A549 (cell line): ENCODE data around the gene IPO7.

ENCODE experiments used
- CEBPB ChIP-seq, 2 experiments: fragments of >200 bp in 1 of 2; sonication (Bioruptor Twin) in 1 of 2; formaldehyde crosslinking in 1 of 2; IDR thresholded peaks; 2 replicates each; pipeline ENCODE4 v1.6.1; 2012 to 2016
- CHD4 ChIP-seq: fragments of 200-600 bp; sonication (generic); IDR thresholded peaks from 2 replicates; pipeline ENCODE4 v1.6.1; 2016; ENCODE audit warnings: antibody characterized with exemption, mild to moderate bottlenecking, borderline replicate concordance
- JUN ChIP-seq, 2 experiments: fragments of >200 bp; sonication (Bioruptor Twin); formaldehyde crosslinking; IDR thresholded peaks; 2 replicates in 1 of 2; 3 replicates in 1 of 2; pipeline ENCODE4 v1.6.1; 2016 to 2017
- JUNB ChIP-seq: fragments of >200 bp; sonication (Bioruptor Twin); formaldehyde crosslinking; IDR thresholded peaks from 2 replicates; pipeline ENCODE4 v1.6.1; 2016
- NFE2L2 ChIP-seq: fragments of 150-350 bp; conservative IDR thresholded peaks from 2 replicates; pipeline ENCODE4 v1.6.1; 2014; ENCODE audit warnings: low read length
- POLR2A ChIP-seq: IDR thresholded peaks from 2 replicates; pipeline ENCODE4 v1.6.1; 2012; ENCODE audit warnings: mild to moderate bottlenecking, low read length
- RARB ChIP-seq: fragments of 250-450 bp; sonication (Bioruptor Pico); IDR thresholded peaks from 2 replicates; pipeline ENCODE4 v1.8.0; 2021; ENCODE audit warnings: mild to moderate bottlenecking, moderate library complexity
- RCOR1 ChIP-seq: fragments of 150-350 bp; IDR thresholded peaks from 2 replicates; pipeline ENCODE4 v1.6.1; 2014; ENCODE audit warnings: antibody characterized with exemption, low read length, low read depth
- TP53 ChIP-seq: fragments of 250-450 bp; sonication (Bioruptor Pico); IDR thresholded peaks from 2 replicates; pipeline ENCODE4 v1.5.0; 2021; ENCODE audit warnings: mild to moderate bottlenecking, moderate library complexity
- TF ChIP-seq, protein P1 (sequence below): fragments of >200 bp; sonication (Bioruptor Twin); formaldehyde crosslinking; IDR thresholded peaks from 3 replicates; pipeline ENCODE4 v1.5.1; 2016
- TF ChIP-seq, protein P2 (sequence below): IDR thresholded peaks from 2 replicates; pipeline ENCODE4 v1.6.1; 2012; ENCODE audit warnings: low read depth, borderline replicate concordance

DNA sequence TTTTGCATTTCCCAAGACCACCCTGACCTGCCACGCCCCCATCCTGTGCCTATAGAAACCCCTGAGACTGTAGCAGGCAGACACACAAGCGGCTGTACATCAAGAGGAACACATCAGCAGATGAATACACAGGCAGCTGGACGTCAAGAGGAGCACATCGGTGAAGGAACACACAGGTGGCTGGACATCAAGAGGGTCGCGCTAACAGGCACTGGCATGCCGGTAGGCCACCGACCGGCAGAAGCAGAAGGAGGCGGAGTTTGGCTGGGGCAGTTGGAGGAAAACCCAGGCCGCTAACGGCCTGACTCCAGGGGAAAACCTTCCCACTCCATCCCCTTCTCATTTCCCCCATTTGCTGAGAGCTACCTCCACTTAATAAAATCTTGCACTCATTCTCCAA is 5.4 kb upstream of the IPO7 start:
- TF ChIP-seq CHD4 (no peak), RCOR1 (no peak), CEBPB (IDR thresholded peaks at IDR 0.05) (no peak), JUNB (no peak), RARB (CRISPR knock-in tag) (no peak), NFE2L2 (no peak), POLR2A (no peak), JUN (IDR thresholded peaks at IDR 0.05) (no peak), TP53 (CRISPR knock-in tag) (no peak)
- TF ChIP-seq, protein P1, sequence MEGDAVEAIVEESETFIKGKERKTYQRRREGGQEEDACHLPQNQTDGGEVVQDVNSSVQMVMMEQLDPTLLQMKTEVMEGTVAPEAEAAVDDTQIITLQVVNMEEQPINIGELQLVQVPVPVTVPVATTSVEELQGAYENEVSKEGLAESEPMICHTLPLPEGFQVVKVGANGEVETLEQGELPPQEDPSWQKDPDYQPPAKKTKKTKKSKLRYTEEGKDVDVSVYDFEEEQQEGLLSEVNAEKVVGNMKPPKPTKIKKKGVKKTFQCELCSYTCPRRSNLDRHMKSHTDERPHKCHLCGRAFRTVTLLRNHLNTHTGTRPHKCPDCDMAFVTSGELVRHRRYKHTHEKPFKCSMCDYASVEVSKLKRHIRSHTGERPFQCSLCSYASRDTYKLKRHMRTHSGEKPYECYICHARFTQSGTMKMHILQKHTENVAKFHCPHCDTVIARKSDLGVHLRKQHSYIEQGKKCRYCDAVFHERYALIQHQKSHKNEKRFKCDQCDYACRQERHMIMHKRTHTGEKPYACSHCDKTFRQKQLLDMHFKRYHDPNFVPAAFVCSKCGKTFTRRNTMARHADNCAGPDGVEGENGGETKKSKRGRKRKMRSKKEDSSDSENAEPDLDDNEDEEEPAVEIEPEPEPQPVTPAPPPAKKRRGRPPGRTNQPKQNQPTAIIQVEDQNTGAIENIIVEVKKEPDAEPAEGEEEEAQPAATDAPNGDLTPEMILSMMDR: no peak
- TF ChIP-seq, protein P2, sequence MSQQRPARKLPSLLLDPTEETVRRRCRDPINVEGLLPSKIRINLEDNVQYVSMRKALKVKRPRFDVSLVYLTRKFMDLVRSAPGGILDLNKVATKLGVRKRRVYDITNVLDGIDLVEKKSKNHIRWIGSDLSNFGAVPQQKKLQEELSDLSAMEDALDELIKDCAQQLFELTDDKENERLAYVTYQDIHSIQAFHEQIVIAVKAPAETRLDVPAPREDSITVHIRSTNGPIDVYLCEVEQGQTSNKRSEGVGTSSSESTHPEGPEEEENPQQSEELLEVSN: no peak
